Activated CD4-positive, alpha-beta T cell treated with anti-CD3 and anti-CD28 coated beads, Interleukin-2, Interleukin-4, amounts not matched to agents 100 ng/mL and 50 ng/mL, durations not matched to agents 16 hours and 8 hours (primary cell): Measurements from ENCODE around the gene RUFY3.
"Not testable (repeated sequence)": the region's sequence is repeated elsewhere in the genome, so short reads cannot be mapped to it uniquely, and the experiment has no call there.

ENCODE experiments used
- DNase-seq: peaks from one replicate; pipeline ENCODE4 v3.0.0-alpha.2; 2020; ENCODE audit warnings: low spot score

Gene RUFY3

DNA sequence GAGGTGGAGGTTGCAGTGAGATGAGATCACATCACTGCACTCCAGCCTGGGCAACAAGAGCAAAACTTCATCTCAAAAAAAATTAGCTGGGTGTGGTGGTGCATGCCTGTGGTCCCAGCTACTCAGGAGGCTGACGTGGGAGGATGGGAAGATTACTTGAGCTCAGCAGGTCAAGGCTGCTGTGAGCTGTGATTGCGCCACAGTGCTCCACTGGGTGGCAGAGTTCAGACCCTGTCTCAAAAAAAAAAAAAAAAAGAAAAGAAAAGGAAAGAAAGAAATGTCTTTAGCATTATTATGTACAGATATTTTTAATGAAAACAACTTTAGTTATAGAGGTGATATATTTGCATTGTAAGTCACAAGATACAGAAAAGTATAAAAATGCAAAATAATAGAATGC, 14.2 kb downstream of the RUFY3 start:
- DNase-seq: peak; percentile 57

DNA sequence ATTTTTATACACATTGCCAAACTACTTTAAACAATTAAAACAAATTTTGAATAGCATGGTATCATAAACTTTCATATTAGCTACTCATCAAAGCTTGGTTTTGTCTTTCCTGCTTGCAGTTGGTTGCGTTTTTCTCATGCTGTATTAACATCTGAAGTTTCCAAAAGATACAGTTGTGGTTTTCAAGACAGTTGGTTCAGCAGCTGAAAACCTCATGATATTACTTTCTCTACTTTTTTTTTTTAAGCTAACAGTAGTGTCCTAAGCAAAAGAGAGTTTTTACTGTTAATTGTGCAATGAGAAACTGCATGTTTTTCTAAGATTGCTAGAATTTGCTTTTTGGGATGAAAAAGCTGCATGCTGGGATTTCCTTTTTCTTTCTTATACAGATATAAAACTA, 15.2 kb downstream of the RUFY3 start:
- DNase-seq: peak; percentile 53

DNA sequence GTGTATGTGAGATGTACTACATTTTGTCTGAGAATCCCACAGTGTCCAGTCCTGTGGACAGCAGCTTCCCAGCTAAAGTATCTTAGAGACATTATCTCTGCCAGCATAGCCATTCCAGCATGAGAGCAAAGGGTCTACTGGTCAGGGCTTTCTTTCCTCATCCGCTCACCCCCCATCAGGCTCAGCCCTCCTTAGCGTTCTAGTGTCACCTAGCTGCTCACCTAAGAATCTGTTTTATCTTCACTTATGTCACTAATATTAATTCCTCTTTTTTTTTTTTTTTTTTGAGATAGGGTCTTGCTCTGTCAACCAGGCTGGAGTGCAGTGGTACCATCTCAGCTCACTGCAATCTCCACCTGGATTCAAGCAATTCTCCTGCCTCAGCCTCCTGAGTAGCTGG, 15.6 kb downstream of the RUFY3 start:
- no peak for DNase-seq

DNA sequence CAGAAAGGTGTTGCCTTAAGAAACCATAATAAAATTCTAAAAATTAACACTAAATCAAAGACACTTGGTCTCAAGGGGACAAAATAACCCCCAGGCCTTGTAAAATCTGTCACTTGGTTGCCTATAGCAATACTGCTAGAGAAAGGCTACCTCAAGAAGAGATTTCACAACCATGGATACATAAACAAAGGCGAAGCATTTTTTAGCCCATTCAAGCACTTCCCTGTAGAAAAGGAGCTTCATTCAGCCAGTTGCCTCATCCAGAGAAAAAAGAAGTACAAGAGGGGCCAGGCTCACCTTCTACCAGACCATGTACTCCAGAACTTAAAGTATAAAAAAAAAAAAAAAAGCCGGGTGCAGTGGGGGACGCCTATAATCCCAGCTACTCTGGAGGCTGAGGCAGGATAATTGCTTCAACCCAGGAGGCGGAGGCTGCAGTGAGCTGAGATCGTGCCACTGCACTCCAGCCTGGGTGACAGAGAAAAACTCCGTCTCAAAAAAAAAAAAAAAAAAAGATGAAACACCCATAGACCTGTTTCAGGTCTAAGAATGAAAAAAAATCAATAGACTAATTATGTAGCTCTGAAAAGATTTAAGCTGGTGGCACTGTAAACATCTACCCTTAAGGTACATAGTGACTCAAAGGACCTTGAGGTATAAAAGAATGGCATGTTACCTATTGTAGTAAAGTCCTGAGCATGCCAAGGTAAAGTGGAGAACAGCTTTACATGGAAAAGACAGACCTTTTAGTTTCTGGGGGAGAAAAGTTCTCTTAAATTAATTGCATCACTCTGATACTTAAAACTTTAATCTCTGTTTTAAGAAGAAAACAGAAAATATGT, 18.0 kb downstream of the RUFY3 start:
- DNase-seq: no peak

DNA sequence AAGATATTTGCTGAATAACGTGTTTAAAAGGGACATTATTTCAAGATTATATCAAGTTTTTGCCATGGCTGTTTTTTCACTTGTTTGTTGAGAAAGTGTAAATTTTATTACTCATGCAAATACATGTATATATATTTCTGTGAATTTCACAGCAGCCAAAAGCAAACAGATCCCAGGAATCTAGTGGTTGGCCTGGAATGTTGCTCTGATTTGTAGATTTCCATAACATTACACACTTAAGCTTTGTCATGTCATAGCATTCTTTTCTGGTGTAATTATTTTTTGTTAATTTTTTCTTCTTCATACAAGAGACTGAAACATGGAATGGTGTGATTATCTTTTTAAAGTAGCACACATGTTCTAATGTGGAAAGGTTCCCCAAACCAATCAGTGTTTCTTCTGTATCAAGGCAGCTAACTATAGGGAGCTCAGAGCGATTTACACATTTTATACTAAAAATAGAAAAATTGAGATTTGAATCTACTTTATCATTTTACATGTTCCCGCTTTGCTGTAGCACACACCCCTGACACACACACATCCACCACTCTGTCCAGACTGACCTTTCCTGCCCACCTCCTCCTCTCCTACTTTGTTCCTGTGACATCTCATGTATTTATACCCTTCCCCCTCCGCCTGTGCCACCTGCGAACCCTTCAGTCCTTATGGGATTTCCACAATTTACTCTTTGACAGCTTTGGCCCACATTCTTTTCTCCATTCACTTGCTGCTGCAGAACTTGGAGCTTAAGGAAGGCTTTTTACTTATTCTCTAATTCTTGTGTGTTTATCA, 20.3 kb downstream of the RUFY3 start:
- DNase-seq: no peak

DNA sequence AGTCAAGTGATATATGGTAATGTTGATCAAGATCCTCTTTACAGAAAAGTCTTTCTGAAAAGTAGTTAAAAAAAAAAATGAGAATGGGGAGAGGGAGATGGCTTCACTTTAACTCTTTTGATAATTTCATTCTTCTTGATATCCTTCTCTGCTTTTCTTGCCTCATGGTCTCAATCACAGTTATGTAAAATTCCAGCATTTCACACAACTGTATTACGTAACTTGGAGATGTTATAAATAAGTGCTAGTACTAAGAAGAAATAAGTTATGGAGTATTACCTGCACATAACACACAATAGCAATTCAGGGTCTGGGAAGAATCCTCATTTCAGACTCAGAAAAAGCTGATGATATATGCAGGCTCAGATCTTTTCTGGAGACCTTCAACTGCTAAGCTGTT, 22.0 kb downstream of the RUFY3 start:
- no peak for DNase-seq

DNA sequence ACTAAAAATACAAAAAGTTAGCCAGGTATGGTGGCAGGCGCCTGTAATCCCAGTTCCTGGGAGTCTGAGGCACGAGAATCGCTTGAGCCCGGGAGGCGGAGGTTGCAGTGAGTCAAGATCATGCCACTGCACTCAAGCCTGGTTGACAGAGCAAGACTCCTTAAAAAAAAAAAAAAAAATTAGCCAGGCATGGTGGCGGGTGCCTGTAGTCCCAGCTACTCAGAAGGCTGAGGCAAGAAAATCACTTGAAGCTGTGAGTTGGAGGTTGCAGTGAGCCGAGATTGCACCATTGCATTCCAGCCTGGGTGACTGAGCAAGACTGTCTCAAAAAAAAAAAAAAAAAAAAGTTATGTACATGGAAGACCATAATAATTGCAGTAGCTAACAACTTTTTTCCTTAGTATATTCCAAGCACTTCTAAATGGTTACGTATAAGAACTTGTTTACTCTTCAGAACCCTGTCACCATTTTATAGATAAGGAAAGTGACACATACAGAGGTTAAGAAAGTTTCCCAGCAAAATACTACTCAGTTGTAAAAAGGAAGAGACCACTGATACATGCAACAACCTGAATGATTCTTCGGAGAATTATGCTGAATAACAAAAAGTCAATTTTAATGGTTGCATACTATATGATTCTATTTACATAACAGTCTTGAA, 24.5 kb downstream of the RUFY3 start:
- DNase-seq: no peak

DNA sequence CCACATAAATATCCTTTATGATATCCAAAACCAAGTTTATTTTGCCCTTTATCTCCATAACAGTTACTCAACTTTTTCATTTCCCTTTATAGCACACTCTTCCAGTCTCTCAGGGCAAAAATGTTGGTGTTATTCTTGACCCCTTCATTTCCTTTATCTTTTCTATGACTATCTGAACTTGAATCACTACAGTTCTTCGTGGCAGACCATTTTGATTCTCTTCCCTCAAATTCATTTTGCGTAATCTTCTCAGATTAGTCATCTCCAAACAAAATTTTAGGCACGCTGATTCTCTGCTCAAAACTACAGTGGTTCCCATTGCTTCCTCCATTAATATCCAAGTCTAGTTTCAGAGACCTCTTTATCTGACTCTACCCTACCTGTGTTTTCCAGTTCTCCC, 26.1 kb downstream of the RUFY3 start:
- no peak for DNase-seq

DNA sequence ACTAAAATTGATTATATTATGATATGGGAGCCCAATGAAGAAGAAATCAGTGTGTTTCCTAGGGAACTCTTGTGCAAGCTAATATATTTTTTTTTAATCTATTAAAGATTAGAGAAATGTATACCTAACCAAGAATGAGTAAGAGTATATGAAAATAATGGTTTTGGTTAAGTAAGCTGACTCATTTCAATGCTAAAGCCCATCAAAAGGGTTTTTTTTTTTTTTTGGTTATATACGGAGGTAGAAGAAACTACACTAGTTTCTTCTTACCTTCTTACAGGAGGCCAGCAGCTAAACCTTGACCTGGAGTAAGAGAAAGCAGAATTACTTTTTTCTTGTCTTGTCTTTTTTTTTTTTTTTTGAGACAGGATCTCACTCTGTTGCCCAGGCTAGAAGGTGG, 27.5 kb downstream of the RUFY3 start:
- DNase-seq: no peak

DNA sequence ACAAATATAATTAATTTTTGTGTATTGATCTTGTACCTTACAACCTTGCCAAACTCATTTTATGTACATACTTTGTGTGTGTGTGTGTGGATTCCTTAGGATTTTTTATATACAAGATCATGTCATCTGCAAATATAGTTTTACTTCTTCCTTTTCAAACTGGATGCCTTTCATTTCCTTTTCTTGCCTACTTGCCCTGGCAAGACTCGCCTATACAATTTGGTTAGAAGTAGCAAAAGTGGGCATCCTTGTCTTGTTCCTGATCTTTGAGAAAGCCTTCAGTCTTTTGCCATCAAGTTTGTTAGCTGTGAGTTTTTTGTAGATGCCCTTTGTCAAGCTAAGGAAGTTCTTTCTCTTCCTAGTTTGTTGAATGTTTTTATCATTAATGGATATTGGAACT, 30.5 kb downstream of the RUFY3 start:
- no peak for DNase-seq

DNA sequence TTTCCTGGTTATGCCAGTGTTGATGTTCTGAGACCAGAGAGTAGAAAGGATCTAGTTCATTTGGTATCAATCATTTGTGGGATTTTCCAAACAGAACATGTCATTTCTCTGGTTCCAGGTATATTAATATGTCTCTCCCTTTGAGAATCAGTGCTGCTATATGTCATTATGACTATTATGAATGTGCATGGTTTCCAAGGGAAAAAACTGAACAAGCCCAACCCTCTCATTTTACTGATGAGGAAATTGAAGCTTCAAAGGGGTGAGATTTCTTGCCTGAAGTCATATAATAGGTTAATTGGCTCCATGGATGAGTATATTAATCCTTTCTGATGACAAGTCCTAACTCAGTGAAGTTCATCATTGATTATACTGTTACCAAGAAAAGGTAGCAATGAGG, 31.9 kb downstream of the RUFY3 start:
- DNase-seq: no peak

DNA sequence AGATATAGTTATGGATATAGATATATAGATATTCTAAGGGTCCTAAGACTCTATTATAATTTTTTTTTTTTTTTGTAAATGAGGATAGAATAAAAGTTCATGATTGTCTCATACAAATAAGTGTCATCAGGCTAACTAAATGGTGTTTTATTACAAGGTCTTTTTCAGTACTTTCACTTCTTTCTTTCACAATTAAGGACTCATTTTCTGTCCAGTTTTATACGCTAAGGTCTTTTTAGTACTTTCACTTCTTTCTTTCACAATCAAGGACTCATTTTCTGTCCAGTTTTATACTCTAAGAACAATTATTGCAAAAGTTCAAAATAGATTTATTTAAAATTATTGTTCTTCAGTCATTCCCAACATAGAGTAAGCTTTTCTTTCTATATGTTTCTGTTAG, 32.7 kb downstream of the RUFY3 start:
- no peak for DNase-seq

DNA sequence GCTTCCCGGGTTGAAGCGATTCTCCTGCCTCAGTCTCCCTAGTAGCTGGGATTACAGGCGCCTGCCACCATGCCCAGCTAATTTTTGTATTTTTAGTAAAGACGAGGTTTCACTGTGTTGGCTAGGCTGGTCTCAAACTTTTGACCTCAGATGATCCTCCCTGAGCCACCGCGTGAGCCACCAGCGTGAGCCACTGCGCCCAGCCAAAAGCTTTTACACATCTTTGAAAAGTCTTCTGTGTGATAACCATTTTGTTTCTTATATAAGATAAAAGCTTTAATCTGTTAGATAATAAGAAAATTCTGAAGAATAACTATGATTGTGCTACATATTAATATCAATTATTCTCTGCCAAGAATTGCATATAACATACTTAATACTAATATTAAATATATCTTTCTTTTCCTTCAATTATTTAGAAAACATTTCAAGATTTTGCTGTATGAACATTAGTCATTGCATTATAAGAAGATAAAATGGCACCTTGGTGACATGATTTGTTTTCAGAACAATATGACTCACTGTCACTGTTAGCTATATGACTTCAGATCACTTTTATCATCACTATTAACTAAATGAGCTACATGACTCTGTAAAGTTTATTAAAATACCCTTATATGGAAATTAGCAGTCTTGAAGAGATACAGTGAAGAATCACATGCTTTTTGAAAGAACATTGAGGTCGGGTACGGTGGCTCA, 33.4 kb downstream of the RUFY3 start:
- no peak for DNase-seq

DNA sequence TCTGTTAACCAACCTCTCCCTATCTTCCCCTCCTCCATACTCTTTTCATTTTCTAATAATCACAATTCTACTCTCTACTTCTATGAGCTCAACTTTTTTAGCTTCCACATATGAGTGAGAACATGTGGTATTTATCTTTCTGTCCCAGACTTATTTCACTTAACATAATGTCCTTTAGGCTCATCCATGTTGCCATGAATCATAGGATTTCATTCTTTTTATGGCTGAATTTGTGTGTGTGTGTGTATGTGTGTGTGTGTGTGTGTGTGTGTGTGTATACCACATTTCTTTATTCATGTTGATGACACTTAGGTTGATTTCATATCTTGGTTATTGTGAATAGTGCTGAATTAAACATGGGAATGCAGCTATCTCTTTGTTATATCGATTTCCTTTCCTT, 37.4 kb downstream of the RUFY3 start:
- DNase-seq: no peak

DNA sequence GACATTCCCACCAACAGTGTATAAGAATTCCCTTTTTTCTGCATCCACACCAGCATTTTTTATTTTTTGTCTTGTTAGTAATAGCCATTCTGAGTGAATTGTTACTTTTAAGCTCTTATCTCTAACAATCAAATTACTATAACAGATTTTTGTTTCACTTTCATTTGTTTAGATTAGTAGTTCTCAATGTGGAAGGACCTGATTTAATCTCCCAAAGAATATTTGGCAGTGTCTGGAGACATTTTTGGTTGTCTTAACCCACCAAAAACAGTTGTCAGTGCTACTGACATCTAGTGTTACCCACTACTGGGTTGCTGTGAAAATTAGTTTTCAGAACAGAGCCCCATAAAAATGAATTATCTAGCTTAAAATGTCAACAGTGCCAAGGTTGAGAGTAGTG, 37.9 kb downstream of the RUFY3 start:
- no peak for DNase-seq

DNA sequence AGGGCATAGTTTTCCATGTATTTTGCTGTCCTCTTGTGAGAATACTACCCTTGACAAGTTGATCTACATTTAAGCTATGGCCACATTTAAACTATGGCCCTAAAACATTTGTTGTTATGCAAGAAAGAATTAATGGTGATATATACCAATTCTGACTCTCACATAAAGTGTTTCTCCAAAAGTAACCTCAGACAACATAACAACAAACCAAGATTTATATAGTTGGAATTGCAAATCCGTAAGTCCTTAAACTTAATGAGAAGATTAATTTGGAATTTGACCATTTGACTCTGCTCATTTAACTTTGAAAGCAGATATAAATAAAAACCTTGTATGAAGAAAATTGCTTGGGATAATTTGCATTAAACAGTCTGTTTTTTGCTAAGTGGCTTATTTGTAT, 38.9 kb downstream of the RUFY3 start:
- no peak for DNase-seq

DNA sequence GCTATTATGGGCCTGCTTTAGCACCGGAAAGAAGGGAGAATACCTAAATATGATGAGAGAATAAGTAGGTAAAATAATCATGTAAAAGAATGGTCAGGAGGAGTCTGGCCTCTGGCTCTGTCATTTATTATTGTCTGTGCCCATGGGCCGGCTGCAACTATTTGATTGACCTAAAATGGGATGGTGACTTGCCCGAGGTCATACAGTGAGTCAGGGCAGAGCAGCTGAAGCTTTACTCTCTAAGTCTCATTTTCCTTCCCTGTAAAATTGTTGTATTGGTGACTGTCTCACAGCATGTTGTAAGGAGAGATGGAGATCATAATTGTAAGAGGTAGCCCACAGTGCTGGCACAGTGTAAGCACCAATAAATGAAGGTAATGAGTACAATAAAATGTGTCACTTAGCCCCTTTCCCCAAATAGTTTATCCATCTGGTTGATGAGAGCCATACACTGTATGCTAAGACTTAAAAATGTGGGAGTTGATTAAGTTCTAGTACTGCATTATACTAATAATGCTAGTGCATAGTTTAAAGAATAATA, 39.6 kb downstream of the RUFY3 start:
- no peak for DNase-seq

DNA sequence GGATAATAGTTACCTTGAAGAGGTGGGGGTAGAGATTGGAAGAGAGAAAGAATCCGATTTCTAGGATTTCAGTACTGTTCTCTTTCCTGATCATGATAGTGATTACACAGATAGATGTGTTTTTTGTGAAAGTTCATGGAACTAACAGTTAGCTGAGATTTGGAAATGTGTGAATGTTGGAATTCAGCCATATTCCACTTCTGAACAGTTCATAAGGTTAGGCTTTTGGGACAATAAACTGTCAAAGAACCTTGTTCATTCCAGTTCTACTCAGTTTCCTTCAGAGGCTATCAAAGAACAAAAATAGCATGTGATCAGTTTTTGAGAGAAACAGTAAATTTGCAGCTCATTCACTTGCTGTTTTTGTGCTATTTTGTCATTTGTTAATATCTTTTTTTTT, 43.6 kb downstream of the RUFY3 start:
- DNase-seq: no peak

DNA sequence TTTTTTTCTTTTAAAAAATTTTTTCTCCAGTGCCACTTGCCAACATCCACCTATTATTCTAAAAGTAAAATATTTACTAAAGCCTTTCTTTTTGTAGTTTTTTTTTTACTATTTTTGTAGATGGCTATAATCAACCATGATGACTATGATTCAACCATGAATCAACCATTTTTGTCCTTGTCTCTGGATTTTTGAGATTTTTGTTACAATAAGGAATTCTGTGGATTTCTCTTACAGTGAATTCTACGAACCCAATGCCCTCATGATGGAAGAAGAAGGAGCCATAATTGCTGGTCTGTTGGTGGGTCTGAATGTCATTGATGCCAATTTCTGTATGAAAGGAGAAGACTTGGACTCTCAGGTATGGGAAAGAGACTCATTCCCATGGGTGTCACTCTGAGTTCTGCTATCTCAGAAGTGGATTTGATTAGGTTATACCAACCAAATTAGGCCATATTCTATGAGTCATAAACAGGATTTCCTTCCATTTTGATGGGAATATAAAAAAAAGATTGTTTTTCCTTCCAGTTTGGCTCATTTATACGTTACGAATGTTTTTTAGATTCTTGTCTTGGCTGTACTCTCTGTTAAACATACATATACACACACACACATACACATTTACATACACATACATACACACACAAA, 46.7 kb downstream of the RUFY3 start:
- no peak for DNase-seq

DNA sequence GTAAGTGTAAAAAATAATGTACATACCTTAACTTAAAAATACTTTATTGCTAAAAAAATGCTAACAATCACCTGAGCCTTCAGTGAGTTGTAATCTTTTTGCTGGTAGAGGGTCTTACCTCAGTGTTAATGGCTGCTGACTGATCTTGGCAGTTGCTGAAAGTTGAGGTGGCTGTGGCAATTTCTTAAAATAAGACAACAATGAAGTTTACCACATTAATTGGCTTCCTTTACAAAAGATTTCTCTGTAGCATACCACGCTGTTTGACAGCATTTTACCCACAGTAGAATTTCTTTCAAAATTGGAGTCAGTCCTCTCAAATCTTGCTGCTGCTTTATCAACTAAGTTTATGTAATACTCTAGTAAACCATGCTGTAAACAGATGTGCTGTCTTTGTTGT, 47.6 kb downstream of the RUFY3 start:
- DNase-seq: not testable (repeated sequence)

DNA sequence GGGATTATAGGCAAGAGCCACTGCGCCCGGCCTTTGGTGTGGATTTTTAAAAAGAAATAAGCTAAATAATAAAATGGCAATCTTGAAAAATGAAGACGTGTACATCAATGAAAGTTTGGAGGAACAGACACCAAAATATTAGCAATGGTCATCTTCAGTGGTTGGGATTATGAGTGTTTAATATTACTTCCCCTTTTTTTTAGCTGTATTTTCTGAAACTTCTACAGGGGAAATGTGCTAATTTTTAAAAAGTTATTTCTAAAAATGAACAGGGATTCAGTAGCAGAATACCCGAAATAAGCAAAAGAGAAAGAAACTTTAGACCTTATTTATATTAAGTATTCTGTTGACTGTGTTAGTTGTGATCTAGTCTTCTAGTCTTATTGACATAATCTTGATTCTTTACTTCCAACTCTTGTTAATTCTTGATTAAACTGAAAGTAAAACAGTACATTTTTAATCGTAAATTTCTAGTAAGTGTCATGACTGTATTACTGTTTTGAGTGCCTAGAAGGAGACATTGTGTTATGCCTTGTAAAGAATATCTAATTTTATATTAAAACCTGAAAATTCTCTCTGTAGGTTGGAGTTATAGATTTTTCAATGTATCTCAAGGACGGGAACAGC, 51.3 kb downstream of the RUFY3 start:
- DNase-seq: no peak
